Epidermal melanocyte (primary cell): ENCODE measurements around the gene ZNF462.
"Not testable (repeated sequence)": the region's sequence is repeated elsewhere in the genome, so short reads cannot be mapped to it uniquely, and the experiment has no call there.

Experiments used
- DNase-seq: peaks from one replicate; pipeline ENCODE4 v3.0.0; 2011; ENCODE audit warnings: low spot score; ENCODE audit not compliant: insufficient read length

ZNF462 gene

GRCh38 chr9:106862821-106863720, at the start of gene ZNF462:
Gene ZNF462 (plus strand): TSS chr9:106863166. CDS start chr9:106923384, 60,218 bp downstream.
- no peak for DNase-seq

GRCh38 chr9:106816524-106816923, 46.4 kb upstream of the ZNF462 start:
- DNase-seq = peak; percentile 59

- no peak for DNase-seq
These were observed 44.9 kb upstream of the ZNF462 start for GRCh38 chr9:106818034-106818433.

- no peak for DNase-seq
These were observed 42.1 kb upstream of the ZNF462 start for GRCh38 chr9:106820866-106821265.

GRCh38 chr9:106828070-106828469, 34.9 kb upstream of the ZNF462 start:
- no peak for DNase-seq

GRCh38 chr9:106828965-106829364, 34.0 kb upstream of the ZNF462 start:
- DNase-seq = no peak

- no peak for DNase-seq
These were observed 33.1 kb upstream of the ZNF462 start for GRCh38 chr9:106829666-106830408.

- DNase-seq = no peak
These were observed 32.3 kb upstream of the ZNF462 start for GRCh38 chr9:106830527-106831150.

- DNase-seq = no peak
These were observed 28.1 kb upstream of the ZNF462 start for GRCh38 chr9:106834888-106835287.

- no peak for DNase-seq
These were observed 27.1 kb upstream of the ZNF462 start for GRCh38 chr9:106835840-106836239.

GRCh38 chr9:106843371-106843770, 19.6 kb upstream of the ZNF462 start:
- DNase-seq = no peak

GRCh38 chr9:106846307-106846706, 16.7 kb upstream of the ZNF462 start:
- no peak for DNase-seq

- no peak for DNase-seq
These were observed 16.1 kb upstream of the ZNF462 start for GRCh38 chr9:106846857-106847256.

- DNase-seq = not testable (repeated sequence)
These were observed 11.3 kb upstream of the ZNF462 start for GRCh38 chr9:106851640-106852039.

GRCh38 chr9:106857811-106858470, 5.0 kb upstream of the ZNF462 start:
- DNase-seq = no peak

- DNase-seq = no peak
These were observed 2.8 kb upstream of the ZNF462 start for GRCh38 chr9:106859957-106860720.

GRCh38 chr9:106860721-106861639, 2.0 kb upstream of the ZNF462 start:
- no peak for DNase-seq

GRCh38 chr9:106861640-106862109, 1.3 kb upstream of the ZNF462 start:
- DNase-seq = no peak

- no peak for DNase-seq
These were observed 701 bp upstream of the ZNF462 start for GRCh38 chr9:106862110-106862820.
